ENCODE measurements around the gene SLC44A4. TPM values are rescaled to one million over a fixed set of nuclear protein-coding genes. Genes with fewer than 3 reads are reported as not detected.

The SLC44A4 gene
- polyA plus RNA-seq, 2 of the 4 experiments (the other 2 are of a cell fraction), result 0.27 TPM; not detected in 1

GRCh38 chr6:31827286-31828079 is 51.3 kb downstream of the SLC44A4 start, which contains the start of gene HSPA1B:
Gene HSPA1B (plus strand): TSS chr6:31827738. CDS start chr6:31827951, 213 bp downstream.
- peak within 1 kb of the TSS; percentile 89 for H3K4me2 ChIP-seq
- FAIRE-seq (no peak), ATAC-seq (peak; percentile 85 to 93), DNase-seq (ENCODE audit: low read depth in 1 of 2, low spot score in 1 of 2) (peak; percentile 96 to 99)
- H3K27ac ChIP-seq, result peak within 1 kb of the TSS; percentile 88 to 94
- peaks cover 38% of the 10 kb centered on the region for H3K4me1 ChIP-seq
- TF ChIP-seq, protein P1, sequence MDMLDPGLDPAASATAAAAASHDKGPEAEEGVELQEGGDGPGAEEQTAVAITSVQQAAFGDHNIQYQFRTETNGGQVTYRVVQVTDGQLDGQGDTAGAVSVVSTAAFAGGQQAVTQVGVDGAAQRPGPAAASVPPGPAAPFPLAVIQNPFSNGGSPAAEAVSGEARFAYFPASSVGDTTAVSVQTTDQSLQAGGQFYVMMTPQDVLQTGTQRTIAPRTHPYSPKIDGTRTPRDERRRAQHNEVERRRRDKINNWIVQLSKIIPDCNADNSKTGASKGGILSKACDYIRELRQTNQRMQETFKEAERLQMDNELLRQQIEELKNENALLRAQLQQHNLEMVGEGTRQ (IDR thresholded peaks at IDR 0.05), result no peak
- peak; percentile 39 to 81; a peak in 4 of 5 replicates for TF ChIP-seq JUN (IDR thresholded peaks at IDR 0.05)
- no peak for TF ChIP-seq ZC3H11A (IDR thresholded peaks at IDR 0.05)
- TF ChIP-seq, protein P2, sequence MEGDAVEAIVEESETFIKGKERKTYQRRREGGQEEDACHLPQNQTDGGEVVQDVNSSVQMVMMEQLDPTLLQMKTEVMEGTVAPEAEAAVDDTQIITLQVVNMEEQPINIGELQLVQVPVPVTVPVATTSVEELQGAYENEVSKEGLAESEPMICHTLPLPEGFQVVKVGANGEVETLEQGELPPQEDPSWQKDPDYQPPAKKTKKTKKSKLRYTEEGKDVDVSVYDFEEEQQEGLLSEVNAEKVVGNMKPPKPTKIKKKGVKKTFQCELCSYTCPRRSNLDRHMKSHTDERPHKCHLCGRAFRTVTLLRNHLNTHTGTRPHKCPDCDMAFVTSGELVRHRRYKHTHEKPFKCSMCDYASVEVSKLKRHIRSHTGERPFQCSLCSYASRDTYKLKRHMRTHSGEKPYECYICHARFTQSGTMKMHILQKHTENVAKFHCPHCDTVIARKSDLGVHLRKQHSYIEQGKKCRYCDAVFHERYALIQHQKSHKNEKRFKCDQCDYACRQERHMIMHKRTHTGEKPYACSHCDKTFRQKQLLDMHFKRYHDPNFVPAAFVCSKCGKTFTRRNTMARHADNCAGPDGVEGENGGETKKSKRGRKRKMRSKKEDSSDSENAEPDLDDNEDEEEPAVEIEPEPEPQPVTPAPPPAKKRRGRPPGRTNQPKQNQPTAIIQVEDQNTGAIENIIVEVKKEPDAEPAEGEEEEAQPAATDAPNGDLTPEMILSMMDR (IDR thresholded peaks at IDR 0.05), result no peak
- TF ChIP-seq HOXB13 (CRISPR knock-in tag; IDR thresholded peaks at IDR 0.05; ENCODE audit: low read depth), result no peak
- TF ChIP-seq, protein P3, sequence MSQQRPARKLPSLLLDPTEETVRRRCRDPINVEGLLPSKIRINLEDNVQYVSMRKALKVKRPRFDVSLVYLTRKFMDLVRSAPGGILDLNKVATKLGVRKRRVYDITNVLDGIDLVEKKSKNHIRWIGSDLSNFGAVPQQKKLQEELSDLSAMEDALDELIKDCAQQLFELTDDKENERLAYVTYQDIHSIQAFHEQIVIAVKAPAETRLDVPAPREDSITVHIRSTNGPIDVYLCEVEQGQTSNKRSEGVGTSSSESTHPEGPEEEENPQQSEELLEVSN (IDR thresholded peaks at IDR 0.05; ENCODE audit: borderline replicate concordance, low read depth), result 0 out of 2 replicates have a peak, but pooled peaks have one; percentile 37
- no peak for TF ChIP-seq GATA3 (IDR thresholded peaks at IDR 0.05; ENCODE audit: borderline replicate concordance)
- TF ChIP-seq, protein P4, sequence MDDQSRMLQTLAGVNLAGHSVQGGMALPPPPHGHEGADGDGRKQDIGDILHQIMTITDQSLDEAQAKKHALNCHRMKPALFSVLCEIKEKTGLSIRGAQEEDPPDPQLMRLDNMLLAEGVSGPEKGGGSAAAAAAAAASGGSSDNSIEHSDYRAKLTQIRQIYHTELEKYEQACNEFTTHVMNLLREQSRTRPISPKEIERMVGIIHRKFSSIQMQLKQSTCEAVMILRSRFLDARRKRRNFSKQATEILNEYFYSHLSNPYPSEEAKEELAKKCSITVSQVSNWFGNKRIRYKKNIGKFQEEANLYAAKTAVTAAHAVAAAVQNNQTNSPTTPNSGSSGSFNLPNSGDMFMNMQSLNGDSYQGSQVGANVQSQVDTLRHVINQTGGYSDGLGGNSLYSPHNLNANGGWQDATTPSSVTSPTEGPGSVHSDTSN (IDR thresholded peaks at IDR 0.05), result peak; percentile 74
- TF ChIP-seq MAX (IDR thresholded peaks at IDR 0.05), result no peak
- TF ChIP-seq, protein P5, sequence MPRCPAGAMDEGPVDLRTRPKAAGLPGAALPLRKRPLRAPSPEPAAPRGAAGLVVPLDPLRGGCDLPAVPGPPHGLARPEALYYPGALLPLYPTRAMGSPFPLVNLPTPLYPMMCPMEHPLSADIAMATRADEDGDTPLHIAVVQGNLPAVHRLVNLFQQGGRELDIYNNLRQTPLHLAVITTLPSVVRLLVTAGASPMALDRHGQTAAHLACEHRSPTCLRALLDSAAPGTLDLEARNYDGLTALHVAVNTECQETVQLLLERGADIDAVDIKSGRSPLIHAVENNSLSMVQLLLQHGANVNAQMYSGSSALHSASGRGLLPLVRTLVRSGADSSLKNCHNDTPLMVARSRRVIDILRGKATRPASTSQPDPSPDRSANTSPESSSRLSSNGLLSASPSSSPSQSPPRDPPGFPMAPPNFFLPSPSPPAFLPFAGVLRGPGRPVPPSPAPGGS (IDR thresholded peaks at IDR 0.05), result peak; percentile 85; the same call in 1 of the 3 replicates
- no peak for TF ChIP-seq HOXB5 (CRISPR knock-in tag; IDR thresholded peaks at IDR 0.05)
- peak; percentile 100 for TF ChIP-seq POLR2A (IDR thresholded peaks at IDR 0.05; ENCODE audit: low read length)
- no peak for TF ChIP-seq FOXS1 (CRISPR knock-in tag; IDR thresholded peaks at IDR 0.05)
- TF ChIP-seq PHF8 (IDR thresholded peaks at IDR 0.05; ENCODE audit: borderline replicate concordance, low read depth), result peak; percentile 52; the same call in 1 of the 2 replicates
- no peak; the same call in 1 of the 2 replicates for TF ChIP-seq REST (IDR thresholded peaks at IDR 0.05)
- TF ChIP-seq NPAS2 (CRISPR knock-in tag; IDR thresholded peaks at IDR 0.05; ENCODE audit: borderline replicate concordance), result no peak
- no peak for TF ChIP-seq FOSB (CRISPR knock-in tag; IDR thresholded peaks at IDR 0.05)
- no peak for TF ChIP-seq KDM1A (IDR thresholded peaks at IDR 0.05; ENCODE audit: low read depth)
- 0 out of 2 replicates have a peak, but pooled peaks have one; percentile 19 for TF ChIP-seq RFX5 (IDR thresholded peaks at IDR 0.05)
- TF ChIP-seq ZNF302 (CRISPR knock-in tag; IDR thresholded peaks at IDR 0.05), result no peak
- WGBS (ENCODE audit: missing lambda C conversion rate), result under 1% methylated on average over 32 of the region's 56 CpGs
- CTCF ChIA-PET, result interaction anchor here (0.9 to 1.8 kb wide), 6 partner anchors 10 to 147 kb away, joined by 3 to 8 read pairs (median 4); partner anchors contain the start of genes HSPA1A, HSPA1L and VARS1
- H3K9me3 ChIP-seq, result no peaks in the 10 kb centered on the region
- H3K4me3 ChIP-seq, result peak within 1 kb of the TSS; percentile 48
- POLR2A ChIA-PET, result interaction anchor here (0.6 to 2.9 kb wide), 31 partner anchors 9 to 286 kb away, joined by 3 to 82 read pairs (median 5); partner anchors contain the start of genes ABHD16A, BAG6, C6orf47 and CSNK2B
